Psoas muscle (tissue), 8 donors: Measurements from ENCODE around the gene WFDC12. TPM values are rescaled to one million over a fixed set of nuclear protein-coding genes. Genes with fewer than 3 reads are reported as not detected.

Source experiments
- ATAC-seq, 4 donors: fragments of 200-7000 bp; cut with Tn5 transposase; one replicate each; pipeline ENCODE4 v1.9.1; 2020; ENCODE audit warnings: moderate library complexity in 3 of 4, mild to moderate bottlenecking in 2 of 4
- DNase-seq, 2 donors: peaks; one replicate each; pipeline ENCODE4 v3.0.0-alpha.2; 2020
- H3K27ac ChIP-seq: fragments of 200-600 bp; one replicate; pipeline ENCODE4 v1.8.0; 2022
- H3K27me3 ChIP-seq, 3 donors: fragments of 200-600 bp in 1 of 3; one replicate each; pipeline versions ENCODE4 v1.6.1 to v1.8.0; 2013 to 2022; ENCODE audit warnings: low read length in 2 of 3, mild to moderate bottlenecking in 2 of 3, moderate library complexity in 1 of 3; ENCODE audit not compliant: insufficient read depth in 3 of 3
- H3K36me3 ChIP-seq, 2 donors: fragments of 200-600 bp in 1 of 2; one replicate each; pipeline versions ENCODE4 v1.6.1 to v1.8.0; 2013 to 2022; ENCODE audit warnings: low read depth in 1 of 2, mild to moderate bottlenecking in 1 of 2, moderate library complexity in 1 of 2; ENCODE audit not compliant: insufficient read depth in 1 of 2
- H3K4me1 ChIP-seq: fragments of 200-600 bp; one replicate; pipeline ENCODE4 v1.8.0; 2022
- H3K4me3 ChIP-seq: fragments of 200-600 bp; one replicate; pipeline ENCODE4 v1.8.0; 2022; ENCODE audit warnings: mild to moderate bottlenecking
- H3K9me3 ChIP-seq: fragments of 200-600 bp; one replicate; pipeline ENCODE4 v1.8.0; 2022
- CTCF ChIP-seq: fragments of 200-600 bp; IDR thresholded peaks from one replicate; pipeline ENCODE4 v1.8.0; 2022; ENCODE audit warnings: antibody characterized with exemption
- WGBS, 3 donors: extraction: QIAGEN DNeasy Blood & Tissue Kit; methylation state at CpG; one replicate each; pipeline versions ENCODE4 v1.1.6 to v1.1.7; 2013; 5-methylcytosine and 5-hydroxymethylcytosine counted together
- intact Hi-C, 2 donors: fragments of 100-400 bp; cut with DNase I; formaldehyde crosslinking; loops; one replicate each; pipeline versions ENCODE4 v1.11.0 to v1.14.2; 2022
- polyA plus RNA-seq, 3 donors: library from polyadenylated mRNA; stranded (reverse); fragments of 200-250 nt; gene quantifications; one replicate each; pipeline ENCODE4 v1.2.3, GENCODE V29; 2013
- total RNA-seq, 4 donors: library from RNA; stranded (reverse); fragmentation: NEBNext Ultra II Directional in 2 of 4; extraction: Animal tissue kit (Norgen Biotek cat#: 25700) in 2 of 4; gene quantifications; one replicate each; pipeline versions ENCODE4 v1.2.1 to v1.2.4, GENCODE V29; 2021 to 2023
- donor health status: healthy with polysubstance abuse.
- donor health status: DM: no; HTN: no; CAD: no; lungs with moderate emphysema.
- donor health status: Bipolar disorder and iron deficiency.
- donor health status: healthy.
- donor health status: DM: yes; HTN: yes; CAD: no.
- donor health status: DM: no; HTN: no; CAD: no.
- donor health status: DM: no; HTN: no; CAD: no.
- donor health status: DM: yes; HTN: yes; CAD: no.

The WFDC12 gene
- total and polyA plus RNA-seq, 7 donors = not detected

GRCh38 chr20:45087097-45087790, 37.0 kb downstream of the WFDC12 start:
- no peak for DNase-seq
- intact Hi-C loops = no loop called here
- H3K4me1 ChIP-seq = peaks cover 4% of the 10 kb centered on the region
- H3K36me3 ChIP-seq = peaks cover 0 to 2% of the 10 kb centered on the region in 2 donors
- no peaks in the 10 kb centered on the region for H3K27me3 ChIP-seq
- WGBS, 3 donors = 68 to 83% (median 76%) methylated on average over 3 of the region's 3 CpGs
- no peak for ATAC-seq
- H3K4me3 ChIP-seq = no peak overlapping the region
- no peak for TF ChIP-seq CTCF
- H3K9me3 ChIP-seq = peaks cover 5% of the 10 kb centered on the region
- H3K27ac ChIP-seq = no peak overlapping the region

- no peak for TF ChIP-seq CTCF
- Histone ChIP-seq H3K4me1 (peaks cover 4% of the 10 kb centered on the region), H3K27me3 (no peaks in the 10 kb centered on the region), H3K4me3 (no peak overlapping the region), H3K36me3 (peaks cover 6 to 9% of the 10 kb centered on the region in 2 donors), H3K27ac (no peak overlapping the region), H3K9me3 (peaks cover 6% of the 10 kb centered on the region)
- 97 to 100% (median 100%) methylated on average over 1 of the region's 1 CpG for WGBS, 3 donors
- intact Hi-C loops = no loop called here
- no peak for ATAC-seq
- DNase-seq = no peak
These were observed 38.4 kb downstream of the WFDC12 start for GRCh38 chr20:45085867-45086266.

GRCh38 chr20:45085289-45085688, 39.0 kb downstream of the WFDC12 start:
- peaks cover 4% of the 10 kb centered on the region for H3K4me1 ChIP-seq
- WGBS, 3 donors = 65 to 77% (median 72%) methylated on average over 2 of the region's 2 CpGs
- TF ChIP-seq CTCF = no peak

GRCh38 chr20:45083127-45083526, 41.1 kb downstream of the WFDC12 start:
- H3K27ac ChIP-seq = no peak overlapping the region
- ATAC-seq (no peak), DNase-seq (no peak)
- H3K4me3 ChIP-seq = no peak overlapping the region
- TF ChIP-seq CTCF = no peak
- peaks cover 6% of the 10 kb centered on the region for H3K9me3 ChIP-seq
- intact Hi-C loops = no loop called here
- peaks cover 4% of the 10 kb centered on the region for H3K4me1 ChIP-seq
- no peaks in the 10 kb centered on the region for H3K27me3 ChIP-seq
- 94 to 100% (median 100%) methylated on average over 1 of the region's 1 CpG for WGBS, 3 donors
- peaks cover 4 to 17% of the 10 kb centered on the region in 2 donors for H3K36me3 ChIP-seq

More at GRCh38 chr20:45085289-45085688, 39.0 kb downstream of the WFDC12 start:
- Histone ChIP-seq H3K9me3 (peaks cover 6% of the 10 kb centered on the region), H3K27ac (no peak overlapping the region), H3K4me3 (no peak overlapping the region), H3K36me3 (peaks cover 6 to 14% of the 10 kb centered on the region in 2 donors), H3K27me3 (no peaks in the 10 kb centered on the region)
- ATAC-seq = no peak
- intact Hi-C loops = no loop called here
- no peak for DNase-seq

- peaks cover 4 to 18% of the 10 kb centered on the region in 2 donors for H3K36me3 ChIP-seq
These were observed 41.8 kb downstream of the WFDC12 start for GRCh38 chr20:45082468-45082867.

More at GRCh38 chr20:45082468-45082867, 41.8 kb downstream of the WFDC12 start:
- no peak for DNase-seq
- intact Hi-C loops = no loop called here
- H3K4me3 ChIP-seq = no peak overlapping the region
- TF ChIP-seq CTCF = no peak
- H3K27me3 ChIP-seq = no peaks in the 10 kb centered on the region
- H3K4me1 ChIP-seq = no peaks in the 10 kb centered on the region
- no peak overlapping the region for H3K27ac ChIP-seq
- no peak for ATAC-seq
- peaks cover 6% of the 10 kb centered on the region for H3K9me3 ChIP-seq
- 93 to 99% (median 97%) methylated on average over 3 of the region's 3 CpGs for WGBS, 3 donors
